GM12801 (cell line): ENCODE measurements around the gene EXOG.

Source experiments
- TF ChIP-seq, protein P1 (sequence below): IDR thresholded peaks from one replicate; pipeline ENCODE4 v1.5.1; 2011; ENCODE audit warnings: control low read depth; ENCODE audit not compliant: insufficient read length; ENCODE audit errors: extremely low read depth

EXOG gene

DNA sequence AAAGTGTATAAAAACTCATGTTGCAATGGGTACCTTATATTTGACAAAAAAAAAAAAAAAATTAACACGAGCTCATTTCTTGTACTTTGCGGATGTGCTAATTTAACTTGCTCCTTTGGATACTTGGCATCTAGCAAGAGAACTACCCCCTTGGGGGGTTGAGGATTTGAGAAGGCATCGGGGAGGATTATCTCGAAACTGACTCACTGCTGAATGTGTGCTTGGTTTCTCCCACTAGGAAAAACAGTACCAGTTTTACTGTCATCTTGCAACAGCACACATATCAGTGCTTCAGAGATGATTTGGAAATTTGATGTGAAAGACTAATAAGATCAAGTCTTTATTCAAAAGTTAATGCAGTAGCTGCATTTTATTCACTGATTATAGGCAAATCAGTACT lies 891 bp downstream of the EXOG start:
- TF ChIP-seq, protein P1, sequence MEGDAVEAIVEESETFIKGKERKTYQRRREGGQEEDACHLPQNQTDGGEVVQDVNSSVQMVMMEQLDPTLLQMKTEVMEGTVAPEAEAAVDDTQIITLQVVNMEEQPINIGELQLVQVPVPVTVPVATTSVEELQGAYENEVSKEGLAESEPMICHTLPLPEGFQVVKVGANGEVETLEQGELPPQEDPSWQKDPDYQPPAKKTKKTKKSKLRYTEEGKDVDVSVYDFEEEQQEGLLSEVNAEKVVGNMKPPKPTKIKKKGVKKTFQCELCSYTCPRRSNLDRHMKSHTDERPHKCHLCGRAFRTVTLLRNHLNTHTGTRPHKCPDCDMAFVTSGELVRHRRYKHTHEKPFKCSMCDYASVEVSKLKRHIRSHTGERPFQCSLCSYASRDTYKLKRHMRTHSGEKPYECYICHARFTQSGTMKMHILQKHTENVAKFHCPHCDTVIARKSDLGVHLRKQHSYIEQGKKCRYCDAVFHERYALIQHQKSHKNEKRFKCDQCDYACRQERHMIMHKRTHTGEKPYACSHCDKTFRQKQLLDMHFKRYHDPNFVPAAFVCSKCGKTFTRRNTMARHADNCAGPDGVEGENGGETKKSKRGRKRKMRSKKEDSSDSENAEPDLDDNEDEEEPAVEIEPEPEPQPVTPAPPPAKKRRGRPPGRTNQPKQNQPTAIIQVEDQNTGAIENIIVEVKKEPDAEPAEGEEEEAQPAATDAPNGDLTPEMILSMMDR: no peak

DNA sequence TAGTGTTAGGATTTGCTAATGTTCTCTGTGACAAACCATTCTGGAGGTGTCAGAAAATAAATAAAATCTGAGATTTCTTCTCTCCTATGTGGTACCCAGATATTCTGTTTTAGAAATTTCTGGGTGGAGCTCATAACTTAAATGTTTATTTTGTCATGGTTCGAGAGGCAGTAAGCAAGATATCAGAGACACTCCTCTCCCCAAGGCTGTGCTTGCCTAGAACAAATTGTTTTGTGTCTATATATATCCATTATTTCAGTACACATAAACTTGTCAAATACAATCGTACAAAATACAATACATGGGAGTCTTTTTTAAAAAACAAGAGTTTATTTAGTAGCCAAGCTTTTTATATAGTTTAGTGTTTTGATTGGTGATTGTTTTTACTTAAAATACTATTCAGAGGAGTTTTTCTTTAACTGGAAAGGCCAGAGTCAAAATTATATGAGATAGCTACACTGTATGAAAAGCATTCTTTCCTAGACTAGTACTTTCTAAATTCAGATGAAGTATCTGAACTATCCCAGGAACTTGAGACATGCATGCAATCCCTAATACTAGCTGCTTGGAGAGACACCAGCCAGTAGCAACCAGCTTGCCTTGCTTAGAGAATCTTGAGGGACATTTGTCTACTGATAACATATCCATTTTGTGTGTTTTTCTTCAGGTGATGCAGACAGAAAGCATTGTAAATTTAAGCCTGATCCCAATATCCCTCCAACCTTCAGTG lies 4.7 kb downstream of the EXOG start:
- TF ChIP-seq, protein P1: no peak

DNA sequence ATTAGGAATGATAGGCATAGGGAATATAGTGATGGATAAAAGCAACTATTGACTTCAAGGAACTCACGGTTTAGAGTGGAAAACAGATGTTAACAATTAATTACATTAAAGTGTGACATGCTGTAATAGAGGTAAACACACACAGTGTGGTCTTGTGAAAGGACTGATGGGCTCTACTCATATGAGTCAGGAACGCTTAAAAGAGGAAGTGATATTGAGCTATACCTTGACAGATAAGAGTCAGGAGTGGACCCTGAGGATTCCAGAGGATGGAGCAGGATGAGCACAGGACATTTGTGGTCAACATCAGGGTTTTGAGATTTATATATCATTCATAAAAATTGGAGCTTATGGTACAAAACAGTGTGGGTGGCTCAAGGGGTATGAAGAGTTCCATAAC lies 11.0 kb downstream of the EXOG start:
- TF ChIP-seq, protein P1: no peak

DNA sequence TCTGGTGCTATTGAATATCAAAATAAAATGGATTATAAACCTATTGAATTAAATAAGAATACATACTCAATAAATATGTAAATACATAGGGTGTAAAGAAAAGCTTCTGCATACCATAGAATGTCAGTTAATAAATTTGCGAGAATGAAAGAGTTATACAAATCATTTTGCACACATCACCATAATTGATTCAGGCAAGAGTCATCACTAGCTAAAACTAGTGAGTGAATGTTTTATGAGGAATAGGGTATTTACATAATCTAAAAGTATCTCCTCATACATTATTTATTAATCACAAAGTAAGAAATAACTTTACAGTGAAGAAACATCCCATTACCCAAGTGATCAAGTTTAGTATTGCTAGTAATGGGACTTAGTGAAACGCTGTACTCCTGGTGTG lies 13.6 kb downstream of the EXOG start:
- TF ChIP-seq, protein P1: no peak

DNA sequence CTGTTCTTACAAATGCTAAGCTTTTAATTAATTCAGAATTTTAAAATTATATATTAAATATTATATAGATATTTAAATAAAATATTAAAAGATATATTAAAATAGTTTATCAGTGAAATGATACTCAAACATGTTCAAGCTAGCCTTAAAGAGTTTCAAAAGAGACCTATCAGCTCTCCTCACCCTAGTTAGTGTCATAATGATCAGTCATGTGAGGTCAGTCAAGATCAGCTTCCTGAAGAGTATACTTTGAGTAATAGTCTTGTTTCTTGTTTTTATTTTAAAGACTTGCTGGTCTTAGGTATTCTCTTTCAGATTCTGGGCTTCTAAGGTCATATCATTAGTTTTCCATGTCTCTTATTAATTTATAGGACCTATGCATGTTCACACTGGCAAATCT lies 14.5 kb downstream of the EXOG start:
- TF ChIP-seq, protein P1: no peak

DNA sequence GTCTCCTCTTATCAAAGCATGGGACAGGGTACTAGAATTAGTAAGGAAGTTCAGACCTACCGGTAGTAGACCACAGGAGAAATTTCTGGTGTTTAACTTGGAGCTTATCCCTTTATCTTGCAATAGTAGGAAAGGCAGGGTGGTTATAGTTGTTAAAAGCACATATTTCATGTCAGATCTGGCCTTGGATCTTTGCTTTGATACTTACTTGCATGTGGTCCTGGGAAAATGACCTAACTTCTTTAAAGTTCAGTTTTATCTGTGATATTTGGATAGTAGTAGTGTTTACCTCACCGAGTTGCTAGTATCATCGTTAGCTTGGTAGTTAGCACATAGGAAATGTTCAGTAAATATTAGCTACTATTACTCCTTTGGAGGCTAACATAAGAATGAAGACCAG lies 15.4 kb downstream of the EXOG start:
- TF ChIP-seq, protein P1: no peak

DNA sequence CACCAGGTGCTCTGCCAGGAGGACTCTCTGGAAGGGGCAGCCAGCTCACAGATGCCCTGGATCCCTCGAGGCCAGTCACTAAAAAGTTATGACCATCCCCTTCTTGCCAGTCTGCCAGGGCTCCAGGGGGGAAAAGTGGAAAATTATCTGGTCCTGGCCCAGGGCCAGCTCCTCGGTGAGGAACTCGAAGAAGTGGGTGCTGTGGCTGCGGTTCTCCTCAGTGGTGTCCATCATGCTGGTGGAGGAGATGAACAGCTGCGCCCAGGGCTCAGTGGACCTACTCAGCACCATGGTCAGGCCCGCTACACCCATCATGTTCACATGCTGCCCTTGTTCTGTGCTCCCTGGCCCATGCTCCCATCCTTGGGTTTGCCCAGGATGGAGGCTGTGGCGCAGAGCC lies 19.2 kb downstream of the EXOG start:
- TF ChIP-seq, protein P1: no peak

DNA sequence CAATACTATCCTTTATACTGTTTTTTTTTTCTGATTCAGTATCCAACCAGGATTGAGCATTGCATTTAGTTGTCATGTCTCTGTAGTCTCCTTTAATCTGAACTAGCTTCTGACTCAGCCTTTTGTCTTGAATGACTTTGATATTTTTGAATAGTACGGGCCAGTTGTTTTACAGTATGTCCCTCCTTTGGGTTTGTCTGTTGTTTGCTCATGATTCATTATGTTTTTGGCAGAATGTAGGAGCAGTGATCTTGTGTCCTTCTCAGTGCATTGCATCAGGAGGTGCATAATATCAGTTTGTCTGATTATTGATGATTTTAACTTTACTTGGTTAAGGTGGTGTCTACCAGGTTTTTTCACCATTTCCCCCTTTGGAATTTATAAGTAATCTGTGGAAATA lies 20.5 kb downstream of the EXOG start:
- TF ChIP-seq, protein P1: no peak
